Measurements from ENCODE around the gene XPO4.

DNA sequence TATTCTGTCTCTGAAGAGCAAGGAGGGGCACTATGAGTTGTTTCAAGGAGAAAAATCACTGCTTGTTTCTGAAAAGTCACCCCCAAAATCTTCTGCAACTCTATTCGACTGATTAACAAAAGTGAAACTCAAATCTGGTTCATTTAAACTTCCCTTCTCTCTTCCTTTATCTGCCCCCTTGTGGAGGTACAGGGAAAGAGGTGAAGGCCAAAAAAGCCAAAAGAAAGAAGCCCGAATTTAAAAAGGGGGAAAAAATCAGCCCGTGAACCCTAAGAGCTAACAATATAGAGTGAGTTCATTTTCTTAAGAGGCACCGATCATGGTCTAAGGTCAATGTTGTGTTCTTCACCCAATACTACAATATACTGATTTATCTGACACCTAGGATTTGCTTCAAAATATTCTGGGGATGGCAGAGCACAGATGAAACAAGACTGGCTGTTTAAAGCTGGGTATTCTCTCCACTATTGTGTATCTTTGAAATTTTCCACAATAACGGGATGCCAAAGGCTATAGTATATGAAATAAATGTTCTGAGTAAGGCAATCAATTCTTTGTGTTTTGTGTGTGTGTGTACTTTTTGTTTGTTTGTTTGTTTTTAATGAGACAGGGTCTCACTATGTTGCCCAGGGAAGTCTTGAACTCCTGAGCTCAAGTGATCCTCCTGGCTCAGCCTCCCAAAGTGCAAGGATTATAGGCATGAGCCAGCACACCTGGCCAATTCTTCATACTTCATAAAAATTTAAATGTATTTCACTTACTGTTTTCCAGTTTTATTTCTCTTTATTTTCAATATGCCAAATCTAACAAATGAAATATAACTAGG is 73.8 kb downstream of the XPO4 start:
- TF ChIP-seq EP300 (IDR thresholded peaks at IDR 0.05) (no peak), POLR2A (IDR thresholded peaks at IDR 0.05) (no peak)
- TF ChIP-seq, protein P1, sequence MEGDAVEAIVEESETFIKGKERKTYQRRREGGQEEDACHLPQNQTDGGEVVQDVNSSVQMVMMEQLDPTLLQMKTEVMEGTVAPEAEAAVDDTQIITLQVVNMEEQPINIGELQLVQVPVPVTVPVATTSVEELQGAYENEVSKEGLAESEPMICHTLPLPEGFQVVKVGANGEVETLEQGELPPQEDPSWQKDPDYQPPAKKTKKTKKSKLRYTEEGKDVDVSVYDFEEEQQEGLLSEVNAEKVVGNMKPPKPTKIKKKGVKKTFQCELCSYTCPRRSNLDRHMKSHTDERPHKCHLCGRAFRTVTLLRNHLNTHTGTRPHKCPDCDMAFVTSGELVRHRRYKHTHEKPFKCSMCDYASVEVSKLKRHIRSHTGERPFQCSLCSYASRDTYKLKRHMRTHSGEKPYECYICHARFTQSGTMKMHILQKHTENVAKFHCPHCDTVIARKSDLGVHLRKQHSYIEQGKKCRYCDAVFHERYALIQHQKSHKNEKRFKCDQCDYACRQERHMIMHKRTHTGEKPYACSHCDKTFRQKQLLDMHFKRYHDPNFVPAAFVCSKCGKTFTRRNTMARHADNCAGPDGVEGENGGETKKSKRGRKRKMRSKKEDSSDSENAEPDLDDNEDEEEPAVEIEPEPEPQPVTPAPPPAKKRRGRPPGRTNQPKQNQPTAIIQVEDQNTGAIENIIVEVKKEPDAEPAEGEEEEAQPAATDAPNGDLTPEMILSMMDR (IDR thresholded peaks at IDR 0.05), result peak; percentile 83 to 87 (median 85)

All from gastroesophageal sphincter (tissue), 3 donors.